HUES64 (cell line): ENCODE data around the gene MRPL22.
"Not testable (repeated sequence)": the region's sequence is repeated elsewhere in the genome, so short reads cannot be mapped to it uniquely, and the experiment has no call there.

Experiments used
- H3K27ac ChIP-seq: 2 replicates; pipeline ENCODE4 v1.7.0; 2013; ENCODE audit warnings: low read depth, low read length, inconsistent platforms
- H3K27me3 ChIP-seq: 2 replicates; pipeline ENCODE4 v1.6.1; 2013; ENCODE audit warnings: mild to moderate bottlenecking, low read length; ENCODE audit not compliant: insufficient read depth
- H3K36me3 ChIP-seq: 2 replicates; pipeline ENCODE4 v1.6.1; 2013; ENCODE audit warnings: mild to moderate bottlenecking, low read length; ENCODE audit not compliant: insufficient read depth
- H3K4me1 ChIP-seq: 2 replicates; pipeline ENCODE4 v1.6.1; 2013; ENCODE audit warnings: mild to moderate bottlenecking, low read length, moderate library complexity; ENCODE audit not compliant: insufficient read depth
- H3K4me3 ChIP-seq: 2 replicates; pipeline ENCODE4 v1.5.1; 2013; ENCODE audit warnings: mild to moderate bottlenecking, low read length, moderate library complexity
- H3K9ac ChIP-seq: 2 replicates; pipeline ENCODE4 v1.6.1; 2013; ENCODE audit warnings: mild to moderate bottlenecking, low read depth, low read length
- H3K9me3 ChIP-seq: 2 replicates; pipeline ENCODE4 v1.6.1; 2013; ENCODE audit warnings: low read depth, low read length; ENCODE audit not compliant: insufficient read depth
- WGBS: fragments of 150-250, 120-280 bp; methylation state at CpG from one replicate; pipeline ENCODE4 v1.1.7; 2013; ENCODE audit warnings: missing lambda C conversion rate; 5-methylcytosine and 5-hydroxymethylcytosine counted together

Gene MRPL22

DNA sequence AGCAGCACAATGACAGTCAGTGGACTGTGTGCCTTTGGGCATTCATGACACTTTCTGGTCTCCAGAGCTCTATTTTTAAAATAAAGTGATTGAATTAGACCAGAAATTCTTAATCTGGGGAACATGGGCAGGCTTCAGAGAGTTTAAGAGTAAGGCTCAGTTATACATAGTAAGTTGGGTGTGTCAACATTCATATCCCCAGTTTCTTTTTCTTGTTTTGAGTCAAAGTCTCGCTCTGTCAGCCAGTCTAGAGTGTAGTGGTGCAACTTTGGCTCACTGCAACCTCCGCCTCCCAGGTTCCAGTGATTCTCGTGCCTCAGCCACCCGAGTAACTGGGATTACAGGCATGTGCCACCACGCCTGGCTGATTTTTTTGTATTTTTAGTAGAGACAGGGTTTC lies 59.0 kb downstream of the MRPL22 start:
- WGBS: 92% methylated on average over 5 of the region's 5 CpGs
- H3K4me1 ChIP-seq: no peaks in the 10 kb centered on the region
- H3K9ac ChIP-seq: no peak overlapping the region
- H3K36me3 ChIP-seq: no peaks in the 10 kb centered on the region
- H3K9me3 ChIP-seq: peaks cover 4% of the 10 kb centered on the region; the same call in 1 of the 2 replicates
- H3K4me3 ChIP-seq: no peak overlapping the region
- H3K27me3 ChIP-seq: no peaks in the 10 kb centered on the region
- H3K27ac ChIP-seq: no peak overlapping the region

DNA sequence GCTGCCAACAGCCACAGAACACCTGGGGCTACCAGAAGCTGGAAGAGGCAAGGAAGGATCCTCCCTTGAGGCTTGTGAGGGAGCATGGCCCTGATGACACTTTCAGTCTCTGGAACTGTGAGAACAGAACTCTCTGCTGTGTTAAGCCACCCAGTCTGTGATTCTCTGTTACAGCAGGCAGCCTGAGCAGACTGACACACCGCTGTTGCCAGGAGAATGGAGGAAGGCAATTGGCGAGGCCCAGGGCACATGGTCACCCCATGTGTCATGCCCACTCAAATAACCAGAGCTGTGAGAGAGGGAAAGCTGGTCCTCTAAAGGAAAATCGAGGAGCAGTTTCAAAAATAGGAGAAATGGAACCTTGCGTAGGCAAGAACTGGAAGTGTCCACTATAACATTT lies 60.6 kb downstream of the MRPL22 start:
- no peaks in the 10 kb centered on the region for H3K4me1 ChIP-seq
- no peak overlapping the region for H3K9ac ChIP-seq
- H3K27ac ChIP-seq: no peak overlapping the region
- H3K36me3 ChIP-seq: no peaks in the 10 kb centered on the region
- H3K4me3 ChIP-seq: no peak overlapping the region
- peaks cover 9% of the 10 kb centered on the region; the same call in 1 of the 2 replicates for H3K9me3 ChIP-seq
- no peaks in the 10 kb centered on the region for H3K27me3 ChIP-seq
- WGBS: 94% methylated on average over 4 of the region's 4 CpGs

DNA sequence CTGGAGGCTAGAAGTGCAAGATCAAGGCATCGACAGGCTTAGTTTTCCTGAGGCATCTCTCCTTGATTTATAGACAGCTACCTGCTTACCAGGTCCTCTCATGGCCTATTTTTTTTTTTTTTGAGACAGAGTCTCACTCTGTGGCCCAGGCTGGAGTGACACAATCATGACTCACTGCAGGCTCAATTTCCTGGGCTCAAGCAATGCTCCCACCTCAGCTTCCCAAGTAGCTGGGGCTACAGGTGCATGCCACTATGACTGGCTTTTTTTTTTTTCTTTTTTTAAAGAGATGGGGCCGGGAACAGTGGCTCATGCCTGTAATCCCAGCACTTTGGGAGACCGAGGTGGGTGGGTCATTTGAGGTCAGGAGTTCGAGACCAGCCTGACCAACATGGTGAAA lies 61.8 kb downstream of the MRPL22 start:
- H3K4me1 ChIP-seq, H3K36me3 ChIP-seq, H3K27me3 ChIP-seq, H3K4me3 ChIP-seq, H3K9ac ChIP-seq, H3K9me3 ChIP-seq, H3K27ac ChIP-seq: not testable (repeated sequence)
- WGBS: 83% methylated on average over 2 of the region's 4 CpGs

DNA sequence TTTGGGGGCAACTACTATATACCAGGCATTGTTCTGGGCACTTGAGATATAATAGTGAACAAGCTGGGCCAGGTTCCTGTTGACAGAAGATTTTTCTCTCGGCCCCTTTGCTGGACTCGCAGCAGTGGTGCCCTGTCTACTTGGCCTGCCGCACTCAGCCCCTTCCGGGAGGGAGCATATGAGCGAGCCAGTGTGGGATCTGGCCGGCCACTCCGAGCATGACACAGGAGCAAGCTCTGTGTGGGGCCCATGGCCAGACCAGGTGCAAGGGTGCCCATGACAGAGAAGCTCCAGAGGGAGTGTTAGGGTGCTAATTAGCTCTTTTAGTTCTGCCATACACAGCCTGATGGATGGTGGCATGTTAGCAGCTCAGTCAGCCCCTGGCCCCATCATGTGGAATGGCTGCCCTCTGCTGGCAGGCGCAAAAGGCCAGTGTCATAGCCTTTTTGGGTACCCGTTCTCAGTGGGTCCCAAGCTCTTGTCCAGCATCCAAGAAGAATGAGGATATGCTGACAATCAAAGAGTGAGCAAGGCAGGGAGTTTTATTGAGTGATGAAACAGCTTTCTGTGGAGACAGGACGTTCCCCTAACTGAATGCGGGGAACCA lies 63.4 kb downstream of the MRPL22 start:
- no peak overlapping the region for H3K27ac ChIP-seq
- H3K9me3 ChIP-seq: peaks cover 9% of the 10 kb centered on the region; the same call in 1 of the 2 replicates
- no peaks in the 10 kb centered on the region for H3K27me3 ChIP-seq
- no peak overlapping the region for H3K4me3 ChIP-seq
- no peaks in the 10 kb centered on the region for H3K4me1 ChIP-seq
- H3K9ac ChIP-seq: no peak overlapping the region
- H3K36me3 ChIP-seq: no peaks in the 10 kb centered on the region
- 91% methylated on average over 11 of the region's 11 CpGs for WGBS

DNA sequence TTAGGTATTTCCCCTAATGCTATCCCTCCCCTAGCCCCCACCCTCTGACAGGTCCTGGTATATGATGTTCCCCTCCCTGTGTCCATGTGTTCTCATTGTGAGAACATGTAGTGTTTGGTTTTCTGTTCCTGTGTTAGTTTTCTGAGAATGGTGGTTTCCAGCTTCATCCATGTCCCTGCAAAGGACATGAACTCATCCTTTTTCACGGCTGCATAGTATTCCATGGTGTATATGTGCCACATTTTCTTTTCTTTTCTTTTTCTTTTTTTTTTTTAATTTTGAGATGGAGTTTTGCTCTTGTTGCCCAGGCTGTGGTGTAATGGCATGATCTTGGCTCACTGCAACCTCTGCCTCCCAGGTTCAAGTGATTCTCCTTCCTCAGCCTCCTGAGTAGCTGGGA lies 65.4 kb downstream of the MRPL22 start:
- not testable (repeated sequence) for H3K9me3 ChIP-seq, H3K4me3 ChIP-seq, H3K36me3 ChIP-seq, H3K9ac ChIP-seq, H3K27me3 ChIP-seq, H3K27ac ChIP-seq, H3K4me1 ChIP-seq
- no CpG with 5 or more reads among the region's 1 CpG for WGBS

DNA sequence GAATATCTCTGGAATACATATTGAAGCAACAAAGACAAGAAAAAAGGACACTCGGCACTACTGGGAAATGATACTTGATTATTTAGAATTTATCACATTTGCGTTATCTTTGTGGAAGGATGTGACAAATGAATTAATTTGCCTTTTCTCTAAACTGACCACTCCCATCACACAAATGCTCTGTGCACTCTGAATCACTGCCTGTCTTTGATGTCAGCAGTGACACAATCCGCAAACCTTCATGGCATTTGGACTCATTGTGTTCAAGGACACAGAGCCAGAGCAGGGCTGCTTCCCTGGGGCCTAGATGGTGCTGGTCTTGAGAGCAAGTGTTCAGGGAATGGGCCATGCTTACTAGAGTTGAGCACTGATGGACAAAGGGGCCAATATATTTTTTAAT lies 67.8 kb downstream of the MRPL22 start:
- H3K4me1 ChIP-seq: no peaks in the 10 kb centered on the region
- no peak overlapping the region for H3K9ac ChIP-seq
- no peaks in the 10 kb centered on the region for H3K36me3 ChIP-seq
- peaks cover 9% of the 10 kb centered on the region; the same call in 1 of the 2 replicates for H3K9me3 ChIP-seq
- WGBS: 96% methylated on average over 2 of the region's 3 CpGs
- H3K4me3 ChIP-seq: no peak overlapping the region
- H3K27me3 ChIP-seq: no peaks in the 10 kb centered on the region
- no peak overlapping the region for H3K27ac ChIP-seq

DNA sequence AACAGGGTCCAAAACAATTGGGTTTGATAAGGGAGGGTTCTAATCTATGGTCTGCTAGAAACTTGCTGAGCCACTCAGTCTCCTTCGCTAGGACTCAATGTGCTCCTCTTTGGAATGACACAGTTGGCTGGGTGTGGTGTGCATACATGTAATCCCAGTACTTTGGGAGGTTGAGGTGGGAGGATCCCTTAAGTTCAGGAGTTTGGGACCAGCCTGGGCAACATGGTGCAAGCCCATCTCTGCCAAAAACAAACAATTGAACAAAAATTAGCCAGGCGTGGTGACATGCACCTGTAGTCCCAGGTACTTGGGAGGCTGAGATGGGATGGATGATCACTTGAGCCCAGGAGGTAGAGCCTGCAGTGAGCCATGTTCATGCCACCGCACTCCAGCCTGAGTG lies 70.0 kb downstream of the MRPL22 start:
- H3K4me1 ChIP-seq: no peaks in the 10 kb centered on the region
- no peak overlapping the region for H3K27ac ChIP-seq
- no peaks in the 10 kb centered on the region for H3K36me3 ChIP-seq
- no peaks in the 10 kb centered on the region for H3K27me3 ChIP-seq
- no peak overlapping the region for H3K9ac ChIP-seq
- no peak overlapping the region for H3K4me3 ChIP-seq
- WGBS: 92% methylated on average over 3 of the region's 3 CpGs
- no peaks in the 10 kb centered on the region for H3K9me3 ChIP-seq

DNA sequence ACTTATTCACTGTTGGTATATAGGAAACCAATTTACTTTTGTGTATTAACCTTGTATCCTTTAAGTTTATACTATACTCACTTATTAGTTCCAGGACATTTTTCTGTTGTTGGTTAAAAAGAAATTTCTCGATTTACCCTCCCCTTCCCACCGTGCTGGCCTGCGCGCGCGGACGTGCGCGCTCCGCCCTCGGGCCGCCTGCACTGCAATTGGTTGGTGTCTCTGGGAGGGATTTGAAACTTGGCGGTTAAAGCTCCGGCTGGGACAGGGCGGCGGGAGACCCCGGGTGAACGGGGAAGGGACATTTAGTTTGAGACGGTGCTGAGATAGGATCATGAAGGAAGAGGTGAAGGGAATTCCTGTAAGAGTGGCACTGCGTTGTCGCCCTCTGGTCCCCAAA lies 72.7 kb downstream of the MRPL22 start, which contains the start of gene KIF4B:
Gene KIF4B, plus strand, starts transcription at position 230 of the 400 bp plus-strand sequence. Its CDS starts 105 bp downstream, at position 335.
- no peaks in the 10 kb centered on the region for H3K9me3 ChIP-seq
- H3K9ac ChIP-seq: no peak within 1 kb of the TSS
- 97% methylated on average over 20 of the region's 21 CpGs for WGBS
- no peaks in the 10 kb centered on the region for H3K27me3 ChIP-seq
- no peak within 1 kb of the TSS for H3K4me3 ChIP-seq
- H3K27ac ChIP-seq: no peak within 1 kb of the TSS
- no peaks in the 10 kb centered on the region for H3K4me1 ChIP-seq
- H3K36me3 ChIP-seq: no peaks in the 10 kb centered on the region

DNA sequence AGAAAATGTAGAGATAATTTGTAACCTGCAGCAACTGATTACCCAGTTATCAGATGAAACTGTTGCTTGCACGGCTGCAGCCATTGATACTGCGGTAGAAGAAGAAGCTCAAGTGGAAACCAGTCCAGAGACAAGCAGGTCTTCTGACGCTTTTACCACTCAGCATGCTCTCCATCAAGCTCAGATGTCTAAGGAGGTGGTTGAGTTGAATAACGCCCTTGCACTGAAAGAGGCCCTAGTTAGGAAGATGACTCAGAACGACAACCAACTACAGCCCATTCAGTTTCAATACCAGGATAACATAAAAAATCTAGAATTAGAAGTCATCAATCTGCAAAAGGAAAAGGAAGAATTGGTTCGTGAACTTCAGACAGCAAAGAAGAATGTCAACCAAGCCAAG lies 74.4 kb downstream of the MRPL22 start:
- Histone ChIP-seq H3K9me3 (peaks cover 4% of the 10 kb centered on the region; the same call in 1 of the 2 replicates), H3K4me3 (no peak overlapping the region), H3K9ac (no peak overlapping the region), H3K4me1 (no peaks in the 10 kb centered on the region), H3K27ac (no peak overlapping the region), H3K27me3 (no peaks in the 10 kb centered on the region), H3K36me3 (no peaks in the 10 kb centered on the region)
- 80% methylated on average over 4 of the region's 6 CpGs for WGBS

DNA sequence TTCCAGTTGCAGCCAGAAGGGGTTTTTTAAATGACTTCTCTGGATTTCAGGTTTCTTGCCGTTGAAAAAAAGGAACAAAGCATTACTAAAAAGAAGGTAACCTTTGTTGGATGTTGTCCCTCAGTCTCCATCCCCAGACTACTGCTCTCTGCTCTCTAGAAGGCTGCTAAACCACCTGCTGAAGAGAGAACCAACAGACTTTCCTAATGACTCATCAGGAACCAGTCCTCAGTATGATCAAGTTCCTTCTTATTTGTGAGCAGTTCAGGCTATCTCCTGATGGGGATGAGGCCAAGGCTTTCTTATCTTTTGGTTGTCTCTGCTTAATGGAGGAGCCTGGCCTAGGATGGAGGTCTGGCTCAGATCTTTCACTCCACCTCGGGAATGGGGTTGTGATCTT lies 76.7 kb downstream of the MRPL22 start:
- Histone ChIP-seq H3K36me3 (no peaks in the 10 kb centered on the region), H3K27me3 (no peaks in the 10 kb centered on the region), H3K9ac (no peak overlapping the region), H3K9me3 (peaks cover 4% of the 10 kb centered on the region; the same call in 1 of the 2 replicates), H3K27ac (no peak overlapping the region), H3K4me3 (no peak overlapping the region), H3K4me1 (no peaks in the 10 kb centered on the region)
- WGBS: 100% methylated on average over 2 of the region's 2 CpGs
